Measurements from ENCODE around the gene KCNIP4.
A peak's percentile ranks its signal among the peaks of the same experiment; 100 is the strongest.

The KCNIP4 gene

DNA sequence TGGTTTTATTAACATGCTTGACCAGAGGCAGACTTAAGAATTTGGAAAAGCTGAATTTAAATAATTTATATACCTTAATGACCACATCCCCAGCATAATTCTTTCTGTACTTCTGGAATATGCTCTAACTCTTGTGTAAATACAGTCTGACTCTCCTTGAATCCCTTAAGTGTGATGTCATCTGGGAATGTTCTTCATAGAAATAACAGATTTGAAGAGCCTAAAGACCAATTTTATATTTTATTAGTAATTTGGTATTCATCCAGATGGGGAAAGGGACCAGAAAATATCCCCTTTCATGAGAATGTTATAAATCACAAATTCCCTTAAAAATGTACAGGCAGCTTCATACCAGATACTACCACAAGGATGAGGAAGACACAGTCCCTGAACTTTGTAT lies 58.3 kb downstream of the KCNIP4 start:
- TF ChIP-seq, protein P1, sequence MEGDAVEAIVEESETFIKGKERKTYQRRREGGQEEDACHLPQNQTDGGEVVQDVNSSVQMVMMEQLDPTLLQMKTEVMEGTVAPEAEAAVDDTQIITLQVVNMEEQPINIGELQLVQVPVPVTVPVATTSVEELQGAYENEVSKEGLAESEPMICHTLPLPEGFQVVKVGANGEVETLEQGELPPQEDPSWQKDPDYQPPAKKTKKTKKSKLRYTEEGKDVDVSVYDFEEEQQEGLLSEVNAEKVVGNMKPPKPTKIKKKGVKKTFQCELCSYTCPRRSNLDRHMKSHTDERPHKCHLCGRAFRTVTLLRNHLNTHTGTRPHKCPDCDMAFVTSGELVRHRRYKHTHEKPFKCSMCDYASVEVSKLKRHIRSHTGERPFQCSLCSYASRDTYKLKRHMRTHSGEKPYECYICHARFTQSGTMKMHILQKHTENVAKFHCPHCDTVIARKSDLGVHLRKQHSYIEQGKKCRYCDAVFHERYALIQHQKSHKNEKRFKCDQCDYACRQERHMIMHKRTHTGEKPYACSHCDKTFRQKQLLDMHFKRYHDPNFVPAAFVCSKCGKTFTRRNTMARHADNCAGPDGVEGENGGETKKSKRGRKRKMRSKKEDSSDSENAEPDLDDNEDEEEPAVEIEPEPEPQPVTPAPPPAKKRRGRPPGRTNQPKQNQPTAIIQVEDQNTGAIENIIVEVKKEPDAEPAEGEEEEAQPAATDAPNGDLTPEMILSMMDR (IDR thresholded peaks at IDR 0.05; ENCODE audit: insufficient read depth, low read depth, low read length, missing control alignments): no peak
- H3K4me3 ChIP-seq (ENCODE audit: low read length): no peak overlapping the region
- no peak for DNase-seq (ENCODE audit: low read depth)

DNA sequence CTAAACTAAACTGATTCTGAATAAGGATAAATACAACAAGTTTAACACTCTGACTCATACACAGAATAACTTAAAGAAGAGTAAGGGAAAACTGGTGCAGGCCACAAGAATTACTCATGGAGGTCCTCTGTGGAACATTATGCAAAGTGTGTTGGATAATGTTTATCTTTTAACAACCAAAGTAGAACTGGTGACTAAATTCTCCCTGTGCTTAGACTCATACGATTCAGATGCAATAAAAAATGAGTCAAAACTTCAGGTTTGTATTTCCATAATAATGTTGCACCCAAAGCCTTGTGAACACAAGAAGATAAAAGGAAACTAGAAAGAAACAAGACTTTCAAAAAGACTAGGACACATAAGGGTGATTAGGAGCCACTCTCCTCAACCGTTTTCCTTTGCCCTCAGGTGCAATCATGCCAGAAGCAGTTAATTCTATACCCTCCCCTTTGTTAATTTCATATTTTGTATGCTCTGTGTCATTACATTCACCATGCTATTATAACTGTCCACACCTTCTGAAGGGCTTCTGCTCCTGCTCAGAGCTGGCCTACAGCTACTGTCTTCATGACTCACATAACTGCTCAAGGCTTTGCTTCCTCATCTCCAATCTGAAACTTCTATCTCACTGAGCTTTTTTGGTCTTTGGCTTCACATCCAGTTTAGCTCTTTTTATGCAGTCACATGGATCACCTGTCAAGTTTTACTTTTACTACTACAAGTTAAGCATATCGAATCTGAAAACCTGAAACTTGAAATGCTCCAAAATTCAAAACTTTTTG lies 60.2 kb downstream of the KCNIP4 start:
- DNase-seq (ENCODE audit: low read depth): peak; percentile 65
- TF ChIP-seq, protein P1 (IDR thresholded peaks at IDR 0.05; ENCODE audit: insufficient read depth, low read depth, low read length, missing control alignments): no peak
- no peak overlapping the region for H3K4me3 ChIP-seq (ENCODE audit: low read length)

DNA sequence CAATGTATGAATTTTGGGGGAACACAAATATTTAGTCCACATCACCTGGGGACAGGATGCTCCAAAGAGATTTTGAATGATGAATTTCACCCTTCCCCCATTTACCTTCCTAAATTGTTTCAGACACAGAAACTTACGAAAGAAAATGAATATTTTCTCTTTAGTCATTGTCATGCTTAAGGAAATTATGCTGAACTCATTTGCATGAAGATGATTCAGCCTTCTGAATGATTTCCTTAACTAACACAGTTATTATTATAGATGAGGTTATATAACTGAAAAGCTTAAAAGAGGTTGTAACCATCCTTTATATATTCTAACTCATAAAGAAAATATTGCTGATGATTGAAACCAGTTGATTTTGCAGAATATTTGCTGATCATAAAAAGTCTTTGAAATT lies 61.1 kb downstream of the KCNIP4 start:
- no peak overlapping the region for H3K4me3 ChIP-seq (ENCODE audit: low read length)
- TF ChIP-seq, protein P1 (IDR thresholded peaks at IDR 0.05; ENCODE audit: insufficient read depth, low read depth, low read length, missing control alignments): no peak
- DNase-seq (ENCODE audit: low read depth): peak; percentile 4

DNA sequence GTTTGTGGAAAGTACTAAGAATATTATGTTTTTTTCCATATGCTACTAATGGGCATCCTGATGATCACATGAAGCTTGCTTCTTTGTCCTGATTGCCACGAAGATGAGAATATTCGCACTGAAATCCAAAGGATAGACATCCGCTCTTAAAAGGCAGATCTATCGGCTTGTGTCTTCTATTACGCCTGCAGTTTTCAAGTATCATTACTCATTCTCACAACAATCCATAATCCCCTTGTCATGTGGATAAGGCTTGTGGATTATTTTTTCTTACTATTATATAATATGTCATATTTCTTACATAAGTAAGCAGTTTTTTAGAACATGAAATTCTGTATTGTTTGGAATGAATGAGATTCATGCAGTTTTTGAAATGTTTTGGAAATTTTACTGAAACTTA lies 62.8 kb downstream of the KCNIP4 start:
- TF ChIP-seq, protein P1 (IDR thresholded peaks at IDR 0.05; ENCODE audit: insufficient read depth, low read depth, low read length, missing control alignments): no peak
- no peak for DNase-seq (ENCODE audit: low read depth)
- H3K4me3 ChIP-seq (ENCODE audit: low read length): no peak overlapping the region

DNA sequence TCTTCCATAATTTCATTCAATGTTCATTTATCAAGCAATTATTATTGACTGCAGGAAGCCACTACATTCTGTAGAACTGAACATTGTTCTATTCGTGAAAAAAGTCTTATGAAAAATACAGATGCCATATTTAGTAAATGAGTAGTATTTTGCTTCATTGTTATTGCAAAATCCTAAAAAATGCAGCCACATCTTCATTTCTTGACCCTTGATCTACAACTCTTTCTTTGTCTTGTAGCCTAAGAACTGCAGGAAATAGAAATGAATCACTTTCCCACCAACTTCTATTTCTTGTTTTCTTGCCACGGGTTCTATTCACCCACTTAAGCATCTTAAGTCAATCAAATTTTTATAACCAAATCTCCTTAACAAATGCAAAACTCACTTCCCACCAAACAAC lies 63.3 kb downstream of the KCNIP4 start:
- TF ChIP-seq, protein P1 (IDR thresholded peaks at IDR 0.05; ENCODE audit: insufficient read depth, low read depth, low read length, missing control alignments): no peak
- DNase-seq (ENCODE audit: low read depth): no peak
- no peak overlapping the region for H3K4me3 ChIP-seq (ENCODE audit: low read length)

DNA sequence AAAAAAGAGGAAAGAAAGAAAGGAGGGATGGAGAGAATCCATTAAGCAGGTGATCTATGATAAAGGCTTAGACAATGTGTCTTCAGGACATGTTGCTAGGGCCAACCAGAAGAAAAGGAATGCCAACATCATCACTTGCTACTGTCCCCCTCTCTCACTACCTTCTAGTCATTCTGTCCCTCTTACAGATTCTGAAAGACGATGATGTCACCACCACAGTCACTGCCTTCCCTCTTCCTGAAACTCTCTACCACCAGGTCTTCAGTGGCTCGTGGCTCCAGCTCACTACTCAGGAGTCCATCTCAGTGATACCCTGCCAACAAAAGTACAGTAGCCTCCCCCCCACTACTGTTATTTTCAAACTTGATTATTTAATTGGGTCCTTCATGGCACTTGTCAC lies 64.0 kb downstream of the KCNIP4 start:
- TF ChIP-seq, protein P1 (IDR thresholded peaks at IDR 0.05; ENCODE audit: insufficient read depth, low read depth, low read length, missing control alignments): no peak
- no peak for DNase-seq (ENCODE audit: low read depth)
- no peak overlapping the region for H3K4me3 ChIP-seq (ENCODE audit: low read length)
